Stimulated activated CD4-positive, alpha-beta T cell treated with anti-CD3 and anti-CD28 coated beads, Interleukin-15, amount 100 ng/mL, for 48 hours (primary cell): ENCODE results near the gene CCDC183.
"Not testable (repeated sequence)": the region's sequence is repeated elsewhere in the genome, so short reads cannot be mapped to it uniquely, and the experiment has no call there.

Source experiments
- DNase-seq, 2 donors: peaks; one replicate each; pipeline ENCODE4 v3.0.0-alpha.2; 2020; ENCODE audit warnings: low read depth in 2 of 2

Gene CCDC183

GRCh38 chr9:136824496-136825225 is 28.5 kb downstream of the CCDC183 start:
- DNase-seq = no peak

DNA sequence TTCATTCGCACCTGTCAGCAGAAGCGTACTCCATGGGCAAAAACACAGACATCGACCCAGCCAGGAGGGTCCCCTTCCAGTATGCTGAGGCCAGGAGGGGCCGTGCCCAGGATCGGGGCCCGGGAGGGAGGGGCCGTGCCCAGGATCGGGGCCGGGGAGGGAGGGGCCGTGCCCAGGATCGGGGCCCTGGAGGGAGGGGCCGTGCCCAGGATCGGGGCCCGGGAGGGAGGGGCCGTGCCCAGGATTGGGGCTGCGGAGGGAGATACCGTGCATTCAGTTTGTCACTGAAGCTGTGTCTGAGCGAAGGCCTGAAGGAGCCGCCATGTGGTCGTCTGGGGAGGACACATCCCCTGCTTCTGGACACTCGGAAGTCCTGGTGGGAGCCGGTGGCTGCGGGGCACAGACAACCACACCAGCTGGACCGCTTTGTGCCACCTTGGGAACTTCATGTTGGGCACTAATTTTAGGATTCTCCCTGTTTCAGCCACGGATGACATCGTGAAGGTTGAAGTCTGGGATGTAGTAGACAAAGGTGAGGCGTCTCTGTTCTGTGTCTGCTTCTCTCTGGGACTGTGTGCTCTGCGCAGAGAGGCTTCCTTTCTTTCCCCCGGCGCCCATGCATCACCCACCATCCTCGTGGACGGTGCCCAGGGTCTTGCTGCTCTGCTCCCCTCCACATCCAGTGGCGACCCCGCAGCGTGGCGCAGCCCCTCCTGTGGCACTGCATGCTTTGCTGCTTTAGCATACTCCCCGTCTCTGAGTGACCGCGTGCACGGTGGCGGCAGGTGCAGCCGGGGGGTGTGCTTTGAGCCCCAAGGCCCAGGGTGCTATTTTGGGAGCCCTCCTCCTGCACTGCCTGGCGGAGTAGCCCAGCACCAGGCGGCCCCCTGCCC is 29.4 kb downstream of the CCDC183 start:
- DNase-seq = no peak

- no peak for DNase-seq
Measured at GRCh38 chr9:136826188-136826541, 30.0 kb downstream of the CCDC183 start.

DNA sequence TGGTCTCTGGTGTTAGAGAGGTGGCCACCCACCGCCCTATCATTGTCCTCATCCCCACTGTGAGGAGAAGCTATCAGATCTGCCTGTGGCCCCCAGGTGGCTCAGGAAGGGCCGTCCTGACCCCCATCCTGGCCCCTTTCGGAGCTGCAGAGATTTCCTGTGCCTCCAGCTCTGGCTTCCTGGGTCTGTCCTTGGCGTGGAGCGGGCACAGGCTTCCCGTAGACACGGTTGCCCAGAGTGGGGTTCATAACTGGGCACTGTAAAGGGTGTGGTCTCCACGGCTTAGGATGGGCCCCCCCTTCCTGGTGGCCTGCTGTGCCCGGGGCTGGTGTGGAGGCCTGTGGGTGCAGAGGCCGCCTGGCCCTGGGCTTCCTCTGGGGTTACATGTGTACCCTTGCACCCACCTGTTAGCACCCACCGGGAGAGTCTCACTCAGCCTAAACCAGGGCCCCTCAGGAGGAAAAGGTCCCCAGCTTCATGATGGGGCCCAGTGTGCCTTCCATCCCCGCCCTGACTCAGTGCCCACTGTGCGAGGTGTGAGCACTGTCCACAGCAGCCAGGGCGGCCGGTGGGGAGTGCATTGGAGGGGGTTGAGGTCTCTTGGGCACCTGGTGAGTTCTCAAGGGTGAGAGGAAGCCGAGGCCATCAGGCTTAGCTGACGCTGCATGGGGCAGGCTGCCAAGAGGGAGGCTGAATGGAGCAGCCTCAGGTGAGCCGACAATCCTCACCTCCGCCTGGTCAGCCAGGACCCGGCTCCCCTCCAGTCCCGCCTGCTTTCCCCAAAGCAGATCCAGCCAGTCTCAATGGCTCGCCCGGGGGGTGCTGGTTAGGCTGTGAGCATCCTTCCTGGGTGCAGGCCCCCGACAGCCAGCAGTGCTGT is 30.8 kb downstream of the CCDC183 start:
- DNase-seq = no peak

DNA sequence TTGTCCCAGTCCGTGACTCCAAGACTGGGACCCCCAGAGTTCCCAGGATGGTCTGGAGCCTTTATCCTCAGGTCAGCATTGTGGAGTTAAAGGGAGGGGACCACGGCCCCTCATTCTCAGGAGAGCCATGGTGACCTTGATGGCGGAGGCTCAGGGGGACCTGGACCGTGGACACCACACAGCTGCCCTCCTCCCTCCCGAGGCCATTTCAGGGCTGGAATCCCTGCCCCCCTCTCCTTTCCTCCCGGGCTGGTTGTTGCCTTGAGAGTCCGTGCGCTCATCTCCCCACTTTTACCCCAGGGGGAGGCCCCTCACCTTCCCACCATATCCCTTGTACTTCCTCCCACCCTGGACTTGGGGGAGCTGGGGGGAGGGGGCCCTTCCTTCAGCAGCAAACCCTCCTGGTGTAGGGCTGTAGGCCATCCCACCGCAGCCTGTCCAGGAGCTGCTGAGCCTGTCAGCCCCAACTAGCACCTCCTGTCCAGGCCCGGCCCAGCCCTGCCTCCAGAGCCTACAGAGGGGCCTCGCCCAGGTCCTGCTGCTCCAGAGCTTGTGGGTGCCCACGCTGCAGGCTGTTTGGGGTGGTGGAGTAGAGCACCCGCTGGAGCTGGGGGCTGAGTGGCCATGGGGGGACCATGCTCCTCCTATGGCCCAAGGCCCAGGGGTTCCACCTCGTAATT is 31.8 kb downstream of the CCDC183 start:
- no peak for DNase-seq

DNA sequence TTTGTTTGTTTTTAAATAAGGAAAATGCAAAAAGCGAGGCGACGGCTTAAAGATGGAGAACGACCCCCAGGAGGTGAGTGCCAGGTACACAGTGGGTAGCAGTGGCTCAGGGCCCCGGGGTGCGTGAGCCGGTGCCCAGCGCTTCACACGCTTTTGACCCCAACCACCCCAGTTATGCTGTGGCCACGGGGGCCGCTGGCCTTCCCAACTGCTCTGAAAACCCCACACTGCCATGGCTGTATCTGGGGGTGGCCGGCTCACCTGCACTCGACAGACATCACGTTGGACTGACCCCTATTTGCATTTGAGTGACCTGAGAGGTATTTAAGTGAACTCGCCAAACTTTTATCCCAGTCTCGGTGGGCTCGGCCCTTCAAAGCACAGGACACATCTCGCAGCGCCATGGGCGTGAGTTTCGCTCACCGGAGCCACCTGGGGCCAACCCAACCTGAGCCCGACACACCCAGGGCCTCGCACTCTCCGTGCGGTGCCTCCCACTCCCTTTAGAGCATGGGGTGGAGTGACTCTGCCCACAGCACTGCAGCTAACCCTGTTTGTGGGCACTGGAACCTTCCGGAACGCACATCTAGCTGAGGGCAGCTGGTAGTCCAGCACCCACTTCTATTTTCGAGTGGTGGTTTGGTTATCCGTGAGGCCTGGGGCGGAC is 32.5 kb downstream of the CCDC183 start:
- DNase-seq = no peak

DNA sequence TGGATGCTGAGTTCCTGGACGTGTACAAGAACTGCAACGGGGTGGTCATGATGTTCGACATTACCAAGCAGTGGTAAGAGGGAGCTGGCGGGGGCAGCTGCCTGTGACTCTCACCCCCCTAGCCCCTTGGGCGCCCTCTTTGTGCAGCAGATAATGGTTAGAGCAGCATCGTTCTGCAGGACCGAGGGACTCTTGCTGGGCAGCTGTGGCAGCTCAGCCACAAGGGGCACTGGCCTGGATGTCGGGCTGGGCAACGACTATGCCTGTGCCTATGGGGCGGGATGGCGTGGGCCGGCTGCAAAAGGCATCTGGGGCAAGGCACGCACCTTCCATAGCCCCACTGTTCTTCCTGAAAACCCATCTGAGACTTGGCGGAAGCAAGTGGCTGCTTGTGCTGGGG is 33.3 kb downstream of the CCDC183 start:
- no peak for DNase-seq

- no peak for DNase-seq
Measured at GRCh38 chr9:136829981-136830885, 34.1 kb downstream of the CCDC183 start.

- DNase-seq = no peak
Measured at GRCh38 chr9:136831002-136831719, 35.0 kb downstream of the CCDC183 start.

GRCh38 chr9:136831720-136832104 is 35.6 kb downstream of the CCDC183 start:
- no peak for DNase-seq

GRCh38 chr9:136832581-136832980 is 36.4 kb downstream of the CCDC183 start:
- no peak for DNase-seq

DNA sequence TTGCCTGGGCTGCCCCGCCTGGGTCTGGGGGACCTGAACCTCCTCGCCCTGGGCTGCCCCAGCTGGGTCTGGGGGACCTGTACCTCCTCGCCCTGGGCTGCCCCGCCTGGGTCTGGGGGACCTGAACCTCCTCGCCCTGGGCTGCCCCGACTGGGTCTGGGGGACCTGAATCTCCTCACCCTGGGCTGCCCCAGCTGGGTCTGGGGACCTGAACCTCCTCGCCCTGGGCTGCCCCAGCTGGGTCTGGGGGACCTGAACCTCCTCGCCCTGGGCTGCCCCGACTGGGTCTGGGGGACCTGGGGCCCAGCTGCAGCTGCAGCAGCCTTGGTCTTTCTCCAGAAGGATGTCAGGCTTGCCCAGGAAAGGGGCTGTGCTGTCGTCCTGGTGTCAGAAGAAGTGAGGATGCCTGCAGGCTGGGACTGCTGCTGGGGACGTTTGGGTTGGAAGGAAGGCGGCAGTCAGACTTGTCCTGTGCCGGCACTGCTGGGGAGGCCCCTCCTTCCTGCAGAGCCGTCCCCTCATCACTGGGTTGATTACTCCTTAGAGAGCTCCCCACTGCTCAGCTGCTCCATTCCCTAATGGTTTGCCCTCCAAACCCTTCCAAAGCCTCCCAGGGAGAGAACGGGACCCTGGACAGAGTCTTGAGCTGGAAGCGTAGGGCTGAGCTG is 37.4 kb downstream of the CCDC183 start:
- DNase-seq = not testable (repeated sequence)

DNA sequence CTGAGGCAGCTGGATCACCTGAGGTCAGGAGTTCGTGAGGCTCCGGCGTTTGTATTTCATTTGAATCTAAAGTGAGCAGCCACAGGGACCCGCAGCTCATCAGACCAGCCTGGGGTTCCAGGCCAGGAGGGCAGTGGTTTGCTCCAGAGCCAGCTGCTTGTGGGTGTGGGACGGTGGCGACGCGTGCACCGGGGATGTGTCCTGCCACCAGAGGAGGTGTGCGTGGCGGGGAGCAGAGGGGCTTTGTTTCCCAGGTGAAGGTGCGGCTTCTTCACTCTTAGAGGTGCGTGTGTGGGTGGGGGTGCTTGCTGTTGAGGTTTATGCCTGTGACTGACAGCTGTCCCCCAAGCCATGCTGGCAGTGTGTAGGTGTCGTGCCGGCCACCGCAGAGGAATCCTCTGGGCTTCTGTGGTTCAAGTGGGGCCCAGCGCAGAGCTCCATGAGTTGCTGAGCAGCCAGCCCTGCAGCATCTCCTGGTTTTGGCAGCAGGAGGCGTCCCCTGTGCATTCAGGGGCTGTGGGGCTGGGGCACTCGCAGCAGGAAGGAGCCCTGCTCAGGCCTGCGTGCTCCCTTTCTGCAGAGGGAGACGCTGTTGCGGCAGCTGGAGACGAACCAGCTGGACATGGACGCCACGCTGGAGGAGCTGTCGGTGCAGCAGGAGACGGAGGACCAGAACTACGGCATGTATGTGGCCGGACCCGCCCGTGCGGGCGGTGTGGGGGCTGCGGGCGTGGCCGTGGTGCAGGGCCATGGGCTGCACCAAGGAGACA is 39.2 kb downstream of the CCDC183 start:
- DNase-seq = no peak

- no peak for DNase-seq
Measured at GRCh38 chr9:136835932-136836904, 40.1 kb downstream of the CCDC183 start.

DNA sequence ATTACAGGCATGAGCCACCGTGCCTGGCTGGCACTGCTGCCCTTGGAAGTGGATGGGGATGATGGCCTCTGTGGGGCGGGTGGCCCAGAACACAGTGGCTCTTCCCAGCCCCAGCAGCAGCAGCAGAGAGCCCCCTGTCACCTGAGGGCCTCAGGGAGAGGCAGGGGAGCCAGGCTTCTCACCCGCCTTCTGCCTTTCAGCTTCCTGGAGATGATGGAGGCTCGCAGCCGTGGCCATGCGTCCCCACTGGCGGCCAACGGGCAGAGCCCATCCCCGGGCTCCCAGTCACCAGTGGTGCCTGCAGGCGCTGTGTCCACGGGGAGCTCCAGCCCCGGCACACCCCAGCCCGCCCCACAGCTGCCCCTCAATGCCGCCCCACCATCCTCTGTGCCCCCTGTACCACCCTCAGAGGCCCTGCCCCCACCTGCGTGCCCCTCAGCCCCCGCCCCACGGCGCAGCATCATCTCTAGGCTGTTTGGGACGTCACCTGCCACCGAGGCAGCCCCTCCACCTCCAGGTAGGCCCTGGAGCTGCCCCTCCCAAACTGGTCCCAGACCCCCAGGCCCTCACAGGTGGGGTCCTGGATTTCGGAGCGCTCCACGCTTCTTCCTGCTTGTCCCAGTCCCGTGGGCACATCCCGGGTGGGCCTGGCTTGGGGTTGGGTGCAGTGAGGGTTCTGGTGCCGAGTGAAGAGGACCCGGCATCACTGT is 41.2 kb downstream of the CCDC183 start:
- no peak for DNase-seq

DNA sequence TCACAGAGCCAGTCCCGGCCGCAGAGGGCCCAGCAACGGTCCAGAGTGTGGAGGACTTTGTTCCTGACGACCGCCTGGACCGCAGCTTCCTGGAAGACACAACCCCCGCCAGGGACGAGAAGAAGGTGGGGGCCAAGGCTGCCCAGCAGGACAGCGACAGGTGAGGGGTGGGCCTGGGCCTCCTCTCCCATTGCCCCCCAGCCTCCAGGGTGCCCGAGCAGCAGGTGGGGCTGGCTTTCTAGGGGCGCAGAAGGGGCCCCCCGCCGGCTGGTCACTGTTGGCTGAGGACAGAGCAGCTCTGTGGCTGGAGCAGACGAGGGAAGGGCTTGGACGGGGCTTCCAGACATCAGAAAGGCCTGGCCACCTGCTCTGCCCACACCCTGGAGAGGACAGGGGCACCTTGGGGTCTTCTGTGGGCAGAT is 41.7 kb downstream of the CCDC183 start:
- DNase-seq = not testable (repeated sequence)
